Choroid plexus epithelial cell (primary cell): ENCODE data around the gene BBS1.

Source experiments
- DNase-seq: peaks from one replicate; pipeline ENCODE4 v3.0.0-alpha.2; 2010; ENCODE audit warnings: low read depth
- H3K4me3 ChIP-seq: 2 replicates; pipeline ENCODE4 v1.5.1; 2011; ENCODE audit warnings: low read depth, mild to moderate bottlenecking, control low read depth, low read length, moderate library complexity
- TF ChIP-seq, protein P1 (sequence below): conservative IDR thresholded peaks from 2 replicates; pipeline ENCODE4 v1.5.1; 2011; ENCODE audit warnings: low read depth, mild to moderate bottlenecking, control low read depth, inconsistent platforms, low read length, moderate library complexity

The BBS1 gene

DNA sequence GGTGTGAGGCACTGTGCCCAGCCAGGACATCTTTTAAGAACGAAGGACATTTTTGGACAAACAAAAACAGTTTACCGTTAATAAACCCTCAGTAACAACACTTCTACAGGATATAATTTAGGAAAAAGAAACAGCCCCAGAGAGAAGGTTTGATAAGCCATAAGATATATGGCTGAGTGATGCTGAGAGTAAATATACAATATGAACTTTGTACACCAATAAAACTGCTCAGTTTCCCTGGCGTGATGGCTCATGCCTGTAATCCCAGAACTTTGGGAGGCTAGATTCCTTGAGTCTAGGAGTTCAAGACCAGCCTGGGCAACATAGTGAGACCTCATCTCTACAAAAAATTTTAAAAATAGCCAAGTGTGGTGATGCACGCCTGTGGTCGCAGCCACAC is 11.9 kb upstream of the BBS1 start:
- TF ChIP-seq, protein P1, sequence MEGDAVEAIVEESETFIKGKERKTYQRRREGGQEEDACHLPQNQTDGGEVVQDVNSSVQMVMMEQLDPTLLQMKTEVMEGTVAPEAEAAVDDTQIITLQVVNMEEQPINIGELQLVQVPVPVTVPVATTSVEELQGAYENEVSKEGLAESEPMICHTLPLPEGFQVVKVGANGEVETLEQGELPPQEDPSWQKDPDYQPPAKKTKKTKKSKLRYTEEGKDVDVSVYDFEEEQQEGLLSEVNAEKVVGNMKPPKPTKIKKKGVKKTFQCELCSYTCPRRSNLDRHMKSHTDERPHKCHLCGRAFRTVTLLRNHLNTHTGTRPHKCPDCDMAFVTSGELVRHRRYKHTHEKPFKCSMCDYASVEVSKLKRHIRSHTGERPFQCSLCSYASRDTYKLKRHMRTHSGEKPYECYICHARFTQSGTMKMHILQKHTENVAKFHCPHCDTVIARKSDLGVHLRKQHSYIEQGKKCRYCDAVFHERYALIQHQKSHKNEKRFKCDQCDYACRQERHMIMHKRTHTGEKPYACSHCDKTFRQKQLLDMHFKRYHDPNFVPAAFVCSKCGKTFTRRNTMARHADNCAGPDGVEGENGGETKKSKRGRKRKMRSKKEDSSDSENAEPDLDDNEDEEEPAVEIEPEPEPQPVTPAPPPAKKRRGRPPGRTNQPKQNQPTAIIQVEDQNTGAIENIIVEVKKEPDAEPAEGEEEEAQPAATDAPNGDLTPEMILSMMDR = no peak

DNA sequence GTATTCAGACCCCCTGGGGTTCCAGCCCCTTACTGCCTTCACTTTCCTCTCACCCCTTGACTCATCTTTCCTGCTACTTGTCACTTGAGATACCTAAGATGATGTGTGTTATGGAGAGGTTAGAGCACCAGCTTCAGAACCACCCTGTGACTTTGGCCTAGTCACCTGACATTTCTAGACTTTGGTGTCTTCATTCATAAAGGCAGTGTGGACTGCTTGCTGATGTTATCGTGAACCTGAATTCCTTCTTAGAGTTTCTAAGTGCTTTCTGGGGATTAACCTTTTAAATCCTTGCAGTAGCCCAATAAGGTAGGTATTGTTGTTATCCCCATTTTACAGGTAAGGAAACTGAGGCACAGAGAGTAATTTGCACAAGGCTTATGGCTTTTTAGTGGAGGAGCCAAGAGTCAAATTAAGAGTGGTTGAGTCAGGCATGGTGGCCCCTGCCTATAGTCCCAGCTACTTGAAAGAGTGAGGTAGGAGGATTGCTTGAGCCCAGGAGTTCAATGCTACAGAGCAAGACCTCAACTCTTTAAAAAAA is 5.1 kb upstream of the BBS1 start:
- TF ChIP-seq, protein P1 = no peak
- no peak overlapping the region for H3K4me3 ChIP-seq
- no peak for DNase-seq

More for the DNA sequence above, 11.9 kb upstream of the BBS1 start:
- H3K4me3 ChIP-seq = no peak overlapping the region
- no peak for DNase-seq

DNA sequence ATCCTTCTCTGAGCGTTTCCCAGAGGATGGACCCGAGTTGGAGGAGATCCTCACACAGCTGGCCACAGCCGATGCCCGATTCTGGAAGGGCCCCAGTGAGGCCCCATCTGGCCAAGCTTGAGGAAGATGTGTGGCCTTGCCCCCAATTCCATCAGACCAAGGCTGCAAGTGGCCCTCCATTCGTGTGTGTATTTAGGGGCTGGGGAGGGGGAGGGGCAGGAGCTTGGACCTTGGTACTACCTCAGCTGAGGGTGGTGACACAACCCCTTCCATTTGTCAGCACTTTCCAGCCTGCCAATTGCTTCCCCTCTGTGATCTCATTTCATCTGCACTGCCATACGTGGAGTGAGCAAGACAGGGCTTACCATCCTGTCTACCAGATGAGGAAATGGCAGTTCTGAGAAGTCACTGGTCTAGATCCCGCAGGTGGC is 1.3 kb upstream of the BBS1 start:
- no peak for DNase-seq
- no peak overlapping the region for H3K4me3 ChIP-seq

DNA sequence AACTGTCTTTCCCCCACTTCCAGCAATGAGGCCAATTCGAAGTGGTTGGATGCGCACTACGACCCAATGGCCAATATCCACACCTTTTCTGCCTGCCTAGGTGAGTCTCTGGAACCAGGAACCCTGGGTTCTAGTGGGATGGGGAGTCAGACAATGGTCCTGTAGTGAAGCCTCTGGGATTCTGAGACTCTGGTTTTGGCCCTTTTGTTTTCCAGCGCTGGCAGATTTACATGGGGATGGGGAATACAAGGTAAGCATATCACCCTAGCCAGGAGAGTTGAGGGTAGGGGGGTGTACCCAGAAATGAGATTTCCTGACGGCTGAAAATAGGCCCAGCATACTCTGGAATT is 530 bp downstream of the BBS1 start:
- DNase-seq = no peak
- H3K4me3 ChIP-seq = peak overlapping the region; percentile 91
- TF ChIP-seq, protein P1 = no peak

More for the DNA sequence above, 1.3 kb upstream of the BBS1 start:
- TF ChIP-seq, protein P1 = no peak

DNA sequence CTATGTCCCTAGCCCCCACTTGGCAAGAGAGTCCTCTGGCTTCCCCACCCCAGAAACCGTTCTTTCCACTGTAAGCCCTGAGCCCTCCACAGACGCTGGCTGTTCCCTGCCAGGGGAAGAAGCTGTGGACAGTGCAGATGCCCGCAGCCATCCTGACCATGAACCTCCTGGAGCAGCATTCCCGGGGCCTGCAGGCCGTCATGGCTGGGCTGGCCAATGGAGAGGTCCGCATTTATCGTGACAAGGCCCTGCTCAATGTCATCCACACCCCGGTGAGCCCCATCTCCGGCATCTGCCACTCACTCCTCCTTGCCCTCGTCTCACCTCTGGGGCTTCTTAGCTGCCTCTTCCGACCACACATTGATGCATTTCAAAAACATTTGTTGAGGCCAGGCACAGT is 13.2 kb downstream of the BBS1 start:
- TF ChIP-seq, protein P1 = no peak
- H3K4me3 ChIP-seq = no peak overlapping the region
- DNase-seq = no peak

DNA sequence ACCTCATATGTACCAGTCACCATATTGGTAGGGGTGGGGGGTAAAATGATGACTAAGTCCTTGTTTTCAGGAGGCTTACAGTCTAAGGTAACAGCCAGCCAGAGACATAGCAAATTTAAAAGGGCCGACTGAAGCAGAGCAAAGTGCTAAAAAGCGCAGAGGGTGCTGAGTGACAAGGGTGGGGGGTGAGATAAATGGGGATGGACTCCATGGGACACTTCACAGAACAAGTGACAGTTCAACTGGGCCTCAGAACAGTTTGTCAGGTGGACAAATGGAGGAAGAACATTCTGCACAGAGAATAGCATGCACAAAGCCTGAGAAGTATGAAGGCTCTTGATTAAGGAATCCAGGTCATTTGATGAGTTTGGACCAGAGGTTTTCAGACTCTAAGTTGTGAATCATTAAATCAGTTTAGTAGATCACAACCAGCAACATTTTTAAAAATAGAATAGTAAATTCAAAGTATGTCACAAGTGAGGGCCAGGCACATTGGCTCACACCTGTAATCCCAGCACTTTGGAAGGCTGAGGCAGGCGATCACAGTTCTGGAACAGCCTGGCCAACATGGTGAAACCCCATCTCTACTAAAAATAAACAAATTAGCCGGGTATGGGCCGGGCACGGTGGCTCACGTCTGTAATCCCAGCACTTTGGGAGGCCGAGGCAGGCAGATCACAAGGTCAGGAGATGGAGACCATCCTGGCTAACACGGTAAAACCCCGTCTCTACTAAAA is 14.0 kb downstream of the BBS1 start:
- no peak for DNase-seq
- TF ChIP-seq, protein P1 = no peak
- H3K4me3 ChIP-seq = no peak overlapping the region

DNA sequence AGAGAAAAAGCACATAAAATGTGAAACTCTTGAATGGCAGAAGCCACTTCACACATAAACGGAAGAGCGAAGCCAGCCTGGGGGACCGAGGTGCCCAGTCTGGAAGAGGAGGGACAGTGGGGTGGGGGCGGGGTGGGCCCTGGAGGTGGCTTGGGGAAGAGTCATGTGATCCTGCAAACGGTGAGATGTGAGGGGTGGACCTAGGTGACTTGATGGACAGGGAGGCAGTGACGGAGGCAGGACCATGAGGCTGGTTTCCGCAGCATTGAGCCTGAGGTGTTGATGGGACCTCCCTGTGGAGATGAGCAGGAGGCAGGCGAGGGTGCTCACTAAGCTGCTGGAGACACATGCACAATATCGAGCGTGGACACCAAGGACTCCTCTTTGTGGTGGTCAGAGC is 18.6 kb downstream of the BBS1 start:
- DNase-seq = no peak
- no peak overlapping the region for H3K4me3 ChIP-seq
- TF ChIP-seq, protein P1 = no peak
